Chondrocyte (in vitro differentiated cells): ENCODE measurements around the gene ASZ1. TPM values are rescaled to one million over a fixed set of nuclear protein-coding genes. Genes with fewer than 3 reads are reported as not detected.

Source experiments
- DNase-seq: peaks from one replicate; pipeline ENCODE4 v3.0.0; 2021; ENCODE audit warnings: mixed read lengths, low spot score
- H3K27ac Mint-ChIP-seq: one replicate; pipeline ENCODE4 v1.8.0; 2021; ENCODE audit warnings: mild to moderate bottlenecking, moderate library complexity, mixed read lengths; ENCODE audit not compliant: unreplicated experiment
- H3K27me3 Mint-ChIP-seq: 2 replicates; pipeline ENCODE4 v1.8.0; 2021; ENCODE audit warnings: low read depth, mixed read lengths
- H3K36me3 Mint-ChIP-seq: 2 replicates; pipeline ENCODE4 v1.8.0; 2021; ENCODE audit warnings: low read depth, mixed read lengths
- H3K4me1 Mint-ChIP-seq: 2 replicates; pipeline ENCODE4 v1.8.0; 2021; ENCODE audit warnings: low read depth, mild to moderate bottlenecking, mixed read lengths
- H3K4me3 Mint-ChIP-seq: one replicate; pipeline ENCODE4 v1.8.0; 2021; ENCODE audit warnings: mild to moderate bottlenecking, moderate library complexity, mixed read lengths; ENCODE audit not compliant: unreplicated experiment
- H3K9me3 Mint-ChIP-seq: 2 replicates; pipeline ENCODE4 v1.8.0; 2021; ENCODE audit warnings: low read depth, mixed read lengths
- CTCF ChIP-seq: fragments of 200-600 bp; sonication (generic); IDR thresholded peaks from 2 replicates; pipeline ENCODE4 v1.5.0; 2021; ENCODE audit warnings: antibody characterized with exemption, mild to moderate bottlenecking, moderate library complexity
- total RNA-seq: library from RNA; stranded (reverse); gene quantifications from 3 replicates; pipeline ENCODE4 v1.2.1, GENCODE V29; 2021

Gene ASZ1
- total RNA-seq, 1 donor from 2014 or later: not detected

DNA sequence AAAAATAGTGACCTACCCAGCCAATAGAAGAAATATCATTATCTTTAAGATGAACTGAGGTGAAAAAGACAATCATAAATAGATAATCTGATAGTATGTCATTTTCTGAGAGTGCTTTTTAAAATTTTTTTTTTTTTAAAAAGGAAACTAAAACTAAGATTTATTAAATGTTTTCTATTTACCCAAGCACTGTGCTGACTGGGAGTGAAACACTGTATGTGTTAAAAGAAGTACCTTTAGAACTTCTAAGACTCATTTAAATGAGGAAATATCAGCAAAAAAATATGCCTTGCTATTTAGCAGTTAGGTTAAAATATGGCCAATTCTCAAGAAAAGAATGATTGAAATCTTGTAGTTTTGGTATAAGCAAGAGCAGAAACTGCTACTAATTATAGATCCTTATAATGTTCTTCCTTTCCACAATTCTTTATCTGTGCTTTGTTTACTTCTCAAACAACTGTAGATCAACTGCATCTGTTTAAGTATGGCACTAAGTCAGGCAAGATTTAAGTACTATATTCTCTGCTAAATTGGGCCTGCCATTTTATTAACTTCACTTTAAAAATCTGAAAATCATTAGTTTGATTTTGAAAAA lies 64.9 kb downstream of the ASZ1 start:
- TF ChIP-seq CTCF: no peak
- Mint-ChIP-seq H3K27me3 (peaks cover 14% of the 10 kb centered on the region), H3K36me3 (peaks cover 1% of the 10 kb centered on the region), H3K4me1 (no peaks in the 10 kb centered on the region), H3K27ac (no peak overlapping the region), H3K9me3 (no peaks in the 10 kb centered on the region), H3K4me3 (no peak overlapping the region)
- no peak for DNase-seq

DNA sequence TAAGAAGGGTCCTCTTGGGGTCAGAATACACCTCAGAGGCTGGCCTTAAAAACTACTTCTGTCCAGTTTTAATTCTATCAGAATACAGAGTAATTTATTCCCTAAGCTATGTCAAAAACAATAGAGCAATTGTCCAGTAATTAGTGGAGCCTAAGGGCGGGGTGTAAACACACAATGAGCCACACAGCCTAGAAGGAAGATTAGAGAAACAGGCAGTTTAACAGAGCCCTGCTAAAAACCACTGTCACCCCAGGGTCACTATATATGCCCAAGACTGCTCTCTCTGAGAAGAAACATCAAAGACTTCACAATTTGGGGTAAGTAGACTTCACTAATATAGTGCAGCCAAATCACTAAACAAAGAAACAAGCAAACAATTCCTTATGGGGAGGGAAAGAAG lies 77.3 kb downstream of the ASZ1 start:
- Mint-ChIP-seq H3K36me3 (peaks cover 2% of the 10 kb centered on the region), H3K4me1 (no peaks in the 10 kb centered on the region)

DNA sequence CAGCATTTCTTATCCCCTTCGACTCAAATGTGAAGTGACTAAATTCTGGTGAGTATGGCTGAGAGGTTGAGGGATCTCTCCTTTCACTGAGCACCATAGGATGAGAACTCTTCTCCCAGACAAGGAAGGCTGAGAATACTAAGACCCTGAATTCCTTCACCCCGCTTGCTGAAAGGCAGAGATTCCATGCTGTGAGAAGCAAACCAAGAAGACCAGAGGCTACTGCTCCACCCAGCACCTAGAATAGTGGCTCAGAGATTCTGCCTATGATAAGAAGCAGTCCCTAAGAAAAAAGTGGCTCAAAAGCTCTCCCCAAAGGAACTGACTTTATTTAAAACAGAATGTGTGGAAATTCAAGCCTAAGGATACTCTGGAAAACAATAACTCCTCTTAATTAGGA lies 77.7 kb downstream of the ASZ1 start:
- Mint-ChIP-seq H3K4me1 (peaks cover 1% of the 10 kb centered on the region), H3K27me3 (peaks cover 46% of the 10 kb centered on the region)

More for the DNA sequence above, 77.3 kb downstream of the ASZ1 start:
- H3K27ac Mint-ChIP-seq: no peak overlapping the region
- peaks cover 44% of the 10 kb centered on the region for H3K27me3 Mint-ChIP-seq
- no peak for DNase-seq
- TF ChIP-seq CTCF: no peak
- no peak overlapping the region for H3K4me3 Mint-ChIP-seq
- H3K9me3 Mint-ChIP-seq: peaks cover 6% of the 10 kb centered on the region

GRCh38 chr7:117347962-117348672 lies 79.2 kb downstream of the ASZ1 start:
- no peak for DNase-seq
- TF ChIP-seq CTCF: no peak
- Mint-ChIP-seq H3K27me3 (peaks cover 42% of the 10 kb centered on the region), H3K9me3 (peaks cover 7% of the 10 kb centered on the region), H3K27ac (no peak overlapping the region), H3K36me3 (peaks cover 2% of the 10 kb centered on the region), H3K4me1 (peaks cover 11% of the 10 kb centered on the region), H3K4me3 (no peak overlapping the region)

More for the DNA sequence above, 77.7 kb downstream of the ASZ1 start:
- no peak for DNase-seq
- H3K4me3 Mint-ChIP-seq: no peak overlapping the region
- no peak for TF ChIP-seq CTCF
- no peak overlapping the region for H3K27ac Mint-ChIP-seq
- peaks cover 2% of the 10 kb centered on the region for H3K36me3 Mint-ChIP-seq
- peaks cover 6% of the 10 kb centered on the region for H3K9me3 Mint-ChIP-seq

- H3K36me3 Mint-ChIP-seq: peaks cover 2% of the 10 kb centered on the region
- DNase-seq: no peak
- peaks cover 46% of the 10 kb centered on the region for H3K27me3 Mint-ChIP-seq
- no peak overlapping the region for H3K4me3 Mint-ChIP-seq
- peaks cover 11% of the 10 kb centered on the region for H3K4me1 Mint-ChIP-seq
- H3K27ac Mint-ChIP-seq: no peak overlapping the region
- TF ChIP-seq CTCF: no peak
- H3K9me3 Mint-ChIP-seq: peaks cover 10% of the 10 kb centered on the region
Observed at GRCh38 chr7:117347480-117347879, 79.8 kb downstream of the ASZ1 start.
